GM21423 (cell line): ENCODE data around the gene MINDY3.

ENCODE experiments used
- ATAC-seq: cut with Tn5 transposase; IDR thresholded peaks from one replicate; pipeline ENCODE4 v1.9.1; 2021; ENCODE audit warnings: mild to moderate bottlenecking, moderate library complexity; ENCODE audit not compliant: unreplicated experiment

MINDY3 gene

DNA sequence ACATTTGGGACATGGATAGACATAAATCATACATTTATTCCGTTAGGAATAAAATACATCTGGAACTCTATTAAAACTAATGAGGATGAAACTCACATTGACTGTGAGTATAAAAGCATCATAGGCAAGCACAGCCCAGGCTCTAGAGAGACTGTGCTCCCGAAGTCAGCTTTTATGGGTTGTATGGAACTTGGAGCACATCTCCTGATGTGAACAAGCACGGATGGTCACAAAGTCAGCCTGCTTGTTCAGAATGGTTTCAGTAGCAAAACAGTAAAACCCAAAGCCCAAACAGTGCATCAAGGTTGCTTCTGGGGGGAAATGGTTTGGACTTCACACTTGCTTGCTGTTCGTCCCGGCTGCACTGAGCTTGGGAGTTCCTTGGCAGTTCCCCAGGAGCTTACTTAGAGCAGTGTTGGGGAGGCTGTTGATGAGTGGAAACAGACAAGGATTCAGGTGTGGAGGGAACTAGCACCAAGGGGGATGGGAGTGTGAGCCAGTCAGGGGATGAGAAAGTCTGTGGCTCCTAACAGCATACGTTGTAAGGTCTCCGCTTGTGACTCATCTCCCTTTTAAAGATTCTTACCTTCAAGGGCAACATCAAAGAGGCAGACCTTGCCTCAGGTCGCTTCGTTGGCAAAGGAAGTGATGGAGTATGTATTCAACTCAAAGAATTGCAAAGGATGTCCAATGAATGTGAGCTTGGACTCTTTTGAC, 120.9 kb downstream of the MINDY3 start:
- ATAC-seq = no peak

DNA sequence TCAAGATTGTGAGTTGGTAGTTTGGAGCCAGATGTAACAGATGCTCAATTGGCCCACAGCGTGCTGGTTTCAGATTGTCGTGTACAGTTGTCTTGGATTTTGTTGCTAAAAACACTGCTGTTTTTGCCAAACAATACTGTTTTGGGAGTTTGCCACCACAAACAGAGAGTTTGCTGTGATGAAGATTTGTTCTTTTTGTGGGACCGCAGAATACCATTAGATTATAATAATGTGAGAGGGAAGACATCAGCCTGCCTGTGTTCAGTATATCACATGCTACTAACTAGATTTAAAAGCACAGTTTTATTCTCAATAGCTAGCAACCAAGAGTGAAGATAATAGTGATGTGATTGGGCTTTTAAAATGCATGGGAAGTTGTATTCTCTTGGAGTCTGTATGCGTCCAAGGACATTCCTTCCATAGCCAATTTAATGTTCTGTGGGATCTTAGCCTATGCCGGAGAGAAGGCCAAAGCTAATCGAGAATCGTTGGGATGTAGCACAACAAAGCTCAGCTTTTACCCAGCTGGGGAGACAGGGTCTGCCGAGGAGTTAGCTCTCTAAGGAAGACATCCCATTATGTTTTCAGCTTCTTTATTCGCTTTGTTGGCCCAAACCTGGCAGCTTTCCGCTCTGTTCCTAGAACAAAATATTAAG, 121.9 kb downstream of the MINDY3 start:
- no peak for ATAC-seq

DNA sequence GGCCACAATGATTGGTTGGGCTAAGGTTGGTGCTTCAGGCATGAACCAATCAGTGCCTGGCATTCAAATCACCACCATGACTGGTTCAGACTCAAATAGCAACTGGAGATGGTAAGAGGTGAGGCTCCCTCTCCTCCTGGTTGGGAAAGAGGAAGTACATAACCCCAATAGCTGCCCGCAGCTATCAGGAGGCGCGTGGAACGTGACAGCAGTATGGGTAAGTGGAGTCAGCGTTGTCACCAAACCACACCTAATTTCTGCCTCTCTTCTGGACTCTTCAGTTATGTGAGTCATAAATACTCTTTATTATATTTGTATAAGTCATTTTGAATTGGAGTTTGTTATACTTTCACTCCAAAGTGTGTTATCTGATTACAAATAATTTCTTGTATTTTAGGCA, 122.7 kb downstream of the MINDY3 start:
- no peak for ATAC-seq

DNA sequence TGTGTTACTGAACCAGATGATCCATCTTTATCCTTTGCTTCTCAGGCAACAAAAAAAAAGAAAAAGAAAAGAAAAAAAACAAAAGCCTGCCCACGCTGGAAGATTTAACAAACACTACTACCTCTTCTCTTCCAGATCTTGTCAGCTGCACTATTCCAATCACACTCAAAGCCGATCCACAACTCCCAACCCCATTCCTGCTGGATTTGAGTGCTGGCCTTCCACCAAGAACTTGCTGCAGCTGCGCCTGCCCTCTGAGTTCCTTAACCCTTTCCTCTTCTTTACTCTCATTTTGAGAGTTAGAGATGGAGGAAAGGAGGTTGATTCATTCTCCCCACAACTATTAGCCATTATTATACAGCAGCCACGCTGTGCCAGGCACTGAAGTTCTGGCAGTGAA, 124.5 kb downstream of the MINDY3 start:
- no peak for ATAC-seq

DNA sequence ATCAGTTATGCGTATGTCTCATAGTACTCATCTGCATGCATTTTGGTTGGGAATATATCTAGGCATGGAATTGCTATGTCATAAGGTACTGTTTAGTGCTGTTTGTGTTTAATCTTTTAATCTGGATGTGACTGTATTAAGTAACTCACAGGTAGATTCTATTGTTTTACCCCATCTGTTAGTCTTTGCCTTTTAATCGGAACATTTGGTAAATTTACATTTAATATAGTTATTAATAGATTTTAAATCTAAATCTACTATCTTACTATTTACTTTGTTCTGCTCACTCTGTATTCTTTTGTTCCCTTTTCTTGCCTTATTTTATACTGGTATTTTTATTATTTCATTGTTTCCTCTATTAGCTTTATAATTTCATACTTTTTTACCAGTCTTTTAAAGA, 130.0 kb downstream of the MINDY3 start:
- ATAC-seq = no peak

DNA sequence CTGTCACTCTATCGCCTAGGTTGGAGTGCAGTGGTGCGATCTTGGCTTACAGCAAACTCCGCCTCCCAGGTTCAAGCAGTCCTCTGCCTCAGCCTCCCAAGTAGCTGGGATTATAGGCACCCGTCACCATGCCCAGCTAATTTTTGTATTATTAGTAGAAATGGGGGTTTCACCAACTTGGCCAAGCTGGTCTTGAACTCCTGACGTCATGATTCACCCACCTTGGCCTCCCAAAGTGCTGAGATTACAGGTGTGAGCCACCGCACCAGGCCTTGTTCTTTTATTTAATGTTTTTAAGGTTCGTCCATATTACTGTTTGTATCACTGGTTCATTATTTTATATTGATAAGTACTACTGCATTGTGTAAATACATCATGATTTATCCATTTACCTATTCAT, 130.4 kb downstream of the MINDY3 start:
- no peak for ATAC-seq
